ENCODE measurements around the gene TTC29.
"Not testable (repeated sequence)": the region's sequence is repeated elsewhere in the genome, so short reads cannot be mapped to it uniquely, and the experiment has no call there.

Gene TTC29

DNA sequence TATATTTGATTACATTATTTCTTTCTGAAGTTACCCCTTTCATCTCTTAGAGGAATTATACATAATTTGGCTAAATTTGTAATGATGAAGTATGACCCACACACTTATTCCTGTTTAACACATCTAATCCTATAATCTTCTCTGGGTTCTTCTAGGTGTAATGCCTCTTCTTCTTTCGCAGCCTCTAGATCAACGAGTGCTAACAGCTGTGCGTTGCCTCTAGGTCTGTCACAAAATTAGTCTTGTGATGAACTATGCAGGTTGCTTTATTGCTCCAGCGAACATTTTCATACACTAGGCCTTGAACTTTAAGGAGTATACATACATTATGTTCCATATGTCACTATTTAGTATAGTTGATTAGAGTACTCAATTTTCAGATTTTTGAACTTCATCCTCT is 89.9 kb downstream of the TTC29 start:
- no peak for DNase-seq

DNA sequence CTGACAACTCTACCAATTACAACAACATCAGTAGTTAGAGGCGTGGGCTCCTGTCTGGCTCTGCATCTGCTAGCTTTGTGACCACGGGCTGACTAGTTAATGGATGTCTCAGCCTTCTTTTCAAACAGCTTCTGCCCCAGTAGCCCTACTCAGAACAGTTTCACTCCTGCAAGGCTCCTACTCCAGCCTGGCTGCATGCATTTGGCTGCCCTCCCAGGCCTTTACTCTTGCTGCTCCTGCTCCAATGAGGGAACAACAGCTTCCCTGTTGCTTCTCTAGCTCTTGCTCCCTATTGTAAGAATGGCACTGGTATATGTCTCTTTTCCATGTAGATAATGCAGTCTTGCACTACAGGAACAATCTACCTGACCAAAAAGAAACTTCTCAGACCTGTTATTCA is 93.3 kb downstream of the TTC29 start:
- no peak for DNase-seq

DNA sequence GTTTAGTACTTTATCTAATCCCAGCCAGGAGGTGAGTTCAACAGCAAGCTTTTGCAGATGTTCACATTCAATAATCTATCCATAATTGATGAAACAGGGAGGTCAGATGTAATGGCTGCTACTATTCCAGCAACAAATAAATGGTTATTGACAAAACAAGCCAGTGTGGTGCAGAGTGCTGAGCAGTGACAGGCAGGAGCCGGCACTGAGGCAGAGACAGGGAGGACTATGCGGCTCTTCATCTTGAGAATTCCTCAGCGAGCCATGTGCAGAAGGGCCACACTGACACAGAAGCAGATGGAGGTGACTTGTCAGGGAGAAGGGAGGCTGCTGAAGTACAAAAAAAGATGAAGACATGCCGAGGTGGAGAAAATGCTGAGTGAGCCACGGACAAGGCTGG is 98.3 kb downstream of the TTC29 start:
- DNase-seq, result no peak

DNA sequence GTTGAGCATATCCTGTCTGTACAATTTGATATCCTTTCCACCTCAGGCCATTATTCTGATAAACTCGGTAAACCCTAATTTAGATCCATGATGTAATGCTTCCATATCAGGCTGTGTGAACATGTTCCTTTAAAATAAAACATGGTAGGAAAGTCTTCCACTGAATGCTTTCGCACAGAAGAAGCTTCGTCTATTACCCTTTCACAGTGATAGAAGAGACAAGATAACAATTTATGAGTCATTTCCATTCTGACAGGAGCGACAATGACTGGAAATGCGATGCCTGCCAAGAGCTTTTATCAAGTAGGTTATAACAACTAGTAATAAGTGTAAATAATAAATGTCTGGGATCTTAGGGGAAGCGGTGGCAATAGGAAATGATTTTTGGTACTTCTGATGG is 98.8 kb downstream of the TTC29 start:
- no peak for DNase-seq

DNA sequence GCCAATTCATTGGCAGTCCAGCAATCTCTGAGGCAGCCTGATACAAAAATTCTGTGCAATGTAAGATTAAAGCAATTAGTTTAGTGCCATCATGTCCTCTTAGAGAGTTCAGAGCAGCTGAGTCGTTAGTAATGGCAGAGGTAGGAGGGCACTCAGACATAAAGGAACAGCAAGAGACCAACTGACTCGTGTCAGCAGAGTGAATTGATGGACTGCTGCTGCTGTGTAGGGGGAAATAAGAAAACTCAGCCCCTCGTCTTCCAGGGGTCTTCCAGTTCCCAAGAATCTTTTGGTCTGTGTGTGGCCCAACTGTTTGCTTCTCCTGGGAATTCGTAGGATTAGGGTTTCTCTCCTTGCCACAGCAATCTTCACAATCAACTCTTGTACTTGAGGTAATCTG is 100.9 kb downstream of the TTC29 start:
- no peak for DNase-seq

DNA sequence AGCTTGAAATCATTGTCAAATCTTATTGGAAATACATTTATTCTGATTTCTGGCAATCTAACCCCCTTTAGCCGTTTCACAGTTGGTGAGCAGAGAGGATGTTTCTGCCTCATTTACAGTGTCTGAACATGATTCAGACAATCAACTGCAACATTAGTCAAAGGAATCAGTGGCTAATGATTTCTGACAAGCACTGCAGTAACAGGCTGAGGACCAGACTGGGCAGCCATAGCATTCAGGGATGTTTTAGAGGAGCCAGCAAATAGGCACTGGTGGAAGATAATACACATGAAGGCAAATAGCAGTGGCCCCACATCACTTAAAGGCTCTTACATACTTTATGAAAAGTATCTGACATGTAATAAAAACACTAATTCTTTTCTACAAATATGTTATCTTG is 102.8 kb downstream of the TTC29 start:
- DNase-seq, result no peak

DNA sequence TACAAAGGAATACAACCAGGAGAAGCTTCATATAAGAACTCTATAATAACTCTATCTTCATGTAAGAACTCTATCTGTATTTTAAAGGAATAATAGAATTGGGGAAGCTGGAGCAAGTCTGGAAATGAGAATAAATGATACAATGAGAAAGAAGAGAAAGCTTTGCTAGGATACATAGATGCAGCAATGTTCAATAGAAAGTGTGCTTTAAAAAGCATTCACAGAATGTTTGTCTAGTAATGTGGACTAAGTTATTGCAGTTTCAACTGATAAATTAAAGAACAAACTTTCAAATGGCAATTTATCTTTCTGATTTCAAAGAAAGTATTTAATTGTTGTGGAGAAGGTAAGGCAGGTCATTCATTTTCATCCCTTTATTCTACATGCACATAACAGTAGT is 104.9 kb downstream of the TTC29 start:
- no peak for DNase-seq

DNA sequence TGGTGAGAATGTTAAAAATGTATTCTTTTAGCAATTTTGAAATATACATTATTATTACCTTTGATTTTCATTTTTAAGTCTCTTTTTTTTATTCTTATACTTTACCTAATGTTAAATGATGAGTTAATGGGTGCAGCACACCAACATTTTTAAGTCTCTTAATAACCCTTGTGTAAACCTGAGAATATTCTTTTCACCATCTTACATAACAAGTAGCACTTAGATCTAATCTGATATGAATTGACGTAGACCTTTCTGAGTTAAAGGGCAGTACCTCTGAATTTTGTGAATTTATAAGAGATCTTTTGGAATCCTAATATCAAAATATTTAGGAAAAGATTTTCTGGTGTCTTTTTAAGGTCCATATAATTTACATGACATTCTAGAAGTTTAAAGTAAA is 110.6 kb downstream of the TTC29 start:
- DNase-seq, result no peak

DNA sequence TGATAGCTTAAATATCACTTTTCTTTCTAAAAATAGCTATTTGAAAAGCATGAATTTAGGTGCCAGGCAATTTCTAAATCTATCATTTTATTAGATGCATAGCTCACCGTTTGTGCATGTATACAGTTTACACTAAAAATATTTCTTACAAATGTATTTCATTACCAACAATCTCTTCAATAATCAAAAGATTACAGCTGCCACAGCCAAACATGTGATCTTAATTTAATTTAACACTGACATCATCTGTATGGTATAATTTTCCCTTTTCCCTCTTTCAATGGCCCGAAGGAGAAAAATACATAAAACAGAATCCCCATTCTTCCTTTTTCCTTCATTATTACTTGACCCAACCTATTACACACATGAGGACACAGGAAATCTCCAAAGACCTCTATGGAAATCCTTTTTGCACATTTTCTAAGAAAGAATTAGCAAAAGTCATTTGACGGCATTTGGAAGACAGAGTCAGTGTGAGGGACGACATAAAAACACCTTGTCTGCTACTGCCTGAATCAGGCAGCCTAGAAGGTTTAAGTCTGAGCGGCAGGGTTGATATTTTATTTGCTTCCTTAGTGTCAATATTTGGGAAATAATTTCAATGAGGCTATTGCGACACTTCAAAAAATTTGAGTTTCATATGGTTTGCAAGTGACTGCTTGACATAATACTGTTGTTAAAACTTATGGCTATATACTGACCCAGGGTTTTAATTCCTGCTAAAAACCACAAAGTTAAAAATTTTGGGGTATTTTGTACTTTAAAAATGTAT is 111.2 kb downstream of the TTC29 start:
- no peak for DNase-seq

DNA sequence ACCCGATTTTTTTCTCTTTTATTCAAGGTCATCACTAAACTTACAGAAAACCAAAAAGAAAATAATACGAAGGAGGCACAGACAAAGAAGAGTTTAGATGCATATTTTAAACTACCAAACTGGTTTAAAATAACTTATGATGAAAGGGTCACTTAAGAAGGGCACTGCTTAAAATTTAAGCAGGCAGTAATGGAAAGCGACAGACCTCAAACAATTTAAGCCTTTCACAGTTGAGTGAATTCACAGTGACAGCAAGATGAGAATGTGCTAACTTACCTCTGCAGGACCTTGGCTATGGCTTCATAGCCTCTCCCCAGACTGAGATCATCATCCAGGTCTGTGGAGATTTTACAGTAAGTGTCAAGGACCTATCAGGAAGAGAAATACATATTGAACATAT is 112.1 kb downstream of the TTC29 start:
- no peak for DNase-seq

DNA sequence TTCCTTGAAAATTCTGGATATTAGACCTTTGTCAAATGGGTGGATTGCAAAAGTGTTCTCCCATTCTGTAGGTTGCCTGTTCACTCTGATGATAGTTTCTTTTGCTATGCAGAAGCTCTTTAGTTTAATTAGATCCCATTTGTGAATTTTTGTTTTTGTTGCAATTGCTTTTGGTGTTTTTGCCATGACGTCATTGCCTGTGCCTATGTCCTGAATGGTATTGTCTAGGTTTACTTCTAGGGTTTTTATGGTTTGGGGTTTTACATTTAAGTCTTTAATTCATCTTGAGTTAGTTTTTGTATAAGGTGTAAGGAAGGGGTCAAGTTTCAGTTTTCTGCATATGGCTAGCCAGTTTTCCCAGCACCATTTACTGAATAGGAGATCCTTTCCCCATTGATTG is 122.7 kb downstream of the TTC29 start:
- DNase-seq, result not testable (repeated sequence)

DNA sequence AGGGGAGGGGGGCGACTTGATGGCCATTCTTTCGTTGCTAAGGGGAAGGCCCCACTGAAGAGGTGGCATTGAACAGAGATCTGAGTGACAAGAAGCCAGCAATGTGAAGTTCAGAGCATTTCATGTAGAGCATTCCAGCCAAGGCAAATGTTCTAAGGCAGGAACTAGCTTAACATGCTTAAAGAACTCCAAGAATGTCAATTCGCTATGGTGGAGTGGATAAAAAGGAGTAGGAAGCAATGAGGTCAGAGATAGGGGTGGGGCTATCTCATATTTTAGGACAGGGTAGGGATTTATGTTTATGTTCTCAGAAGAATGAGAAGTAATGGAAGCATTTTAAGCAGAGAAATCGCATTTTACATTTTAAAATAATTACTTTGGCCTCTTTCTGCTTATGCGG is 130.9 kb downstream of the TTC29 start:
- no peak for DNase-seq

DNA sequence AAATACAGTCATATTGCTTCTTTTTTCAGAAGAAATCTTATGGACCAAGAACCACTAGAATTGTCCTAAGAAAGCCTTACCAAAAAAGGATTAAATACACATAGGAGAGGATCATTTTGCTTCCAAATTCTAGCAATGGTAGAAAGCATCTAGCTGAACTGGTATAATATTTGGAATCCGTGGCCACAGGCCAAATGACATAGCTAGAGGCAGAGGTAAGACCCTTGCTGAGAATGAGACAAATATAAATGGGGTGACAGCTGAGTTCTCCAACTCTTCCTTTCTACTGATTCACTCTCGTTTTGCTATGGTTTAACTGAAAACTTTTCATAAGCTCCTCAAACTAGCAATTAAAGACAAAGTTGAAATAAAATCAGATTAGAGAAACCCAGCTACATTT is 150.0 kb downstream of the TTC29 start:
- DNase-seq, result no peak

DNA sequence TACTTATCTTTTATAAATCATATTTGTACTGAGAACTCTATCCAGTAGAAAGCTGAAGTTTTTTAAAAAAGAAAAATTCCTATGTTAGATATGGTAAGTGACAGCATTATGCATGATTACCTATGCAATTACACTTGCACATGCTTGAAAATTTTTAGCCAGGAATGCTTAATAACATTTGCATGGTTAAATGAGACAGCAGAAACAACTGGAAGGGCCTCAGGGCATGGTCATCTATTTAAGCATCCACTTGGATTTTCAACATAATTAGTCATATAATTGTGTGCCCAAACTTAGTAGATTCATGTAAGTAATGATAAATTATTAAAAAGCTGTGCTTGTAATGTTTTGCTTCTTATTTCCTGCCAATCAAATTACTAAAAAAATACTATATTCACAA is 151.9 kb downstream of the TTC29 start:
- no peak for DNase-seq

DNA sequence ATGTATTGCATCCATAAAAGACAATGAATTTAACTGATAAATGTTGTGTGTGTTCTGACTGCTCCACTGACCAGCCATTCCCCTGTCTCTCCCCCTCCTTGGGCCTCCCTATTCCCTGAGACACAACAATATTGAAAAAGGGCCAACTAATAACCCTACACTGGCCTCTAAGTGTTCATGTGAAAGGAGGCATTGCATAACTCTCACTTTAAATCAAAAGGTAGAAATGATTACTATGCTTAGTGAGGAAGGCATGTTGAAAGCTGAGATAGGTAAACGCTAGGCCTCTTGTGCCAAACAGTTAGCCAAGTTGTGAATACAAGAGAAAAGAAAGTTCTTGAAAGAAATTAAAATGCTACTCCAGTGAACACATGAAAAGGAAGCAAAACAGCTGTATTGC is 154.2 kb downstream of the TTC29 start:
- DNase-seq, result no peak

DNA sequence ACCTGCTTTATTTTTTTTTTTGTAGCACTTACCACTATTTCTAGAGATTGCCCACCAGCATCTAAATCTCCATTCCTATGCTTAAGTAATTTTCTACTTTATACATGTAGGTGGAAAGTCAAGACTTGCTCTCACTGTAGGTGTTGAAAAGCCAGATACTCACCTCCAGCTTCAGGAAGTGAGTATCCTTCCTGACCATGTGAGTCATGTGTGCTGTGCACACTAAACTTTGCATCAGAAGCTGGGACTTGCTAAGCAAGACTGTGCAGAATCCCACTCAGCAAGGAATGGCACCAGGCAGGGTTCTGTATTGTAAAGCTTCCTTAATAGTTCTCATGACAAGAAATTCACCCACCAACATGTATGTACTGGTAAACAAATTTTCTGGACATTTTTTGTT is 155.1 kb downstream of the TTC29 start:
- no peak for DNase-seq

DNA sequence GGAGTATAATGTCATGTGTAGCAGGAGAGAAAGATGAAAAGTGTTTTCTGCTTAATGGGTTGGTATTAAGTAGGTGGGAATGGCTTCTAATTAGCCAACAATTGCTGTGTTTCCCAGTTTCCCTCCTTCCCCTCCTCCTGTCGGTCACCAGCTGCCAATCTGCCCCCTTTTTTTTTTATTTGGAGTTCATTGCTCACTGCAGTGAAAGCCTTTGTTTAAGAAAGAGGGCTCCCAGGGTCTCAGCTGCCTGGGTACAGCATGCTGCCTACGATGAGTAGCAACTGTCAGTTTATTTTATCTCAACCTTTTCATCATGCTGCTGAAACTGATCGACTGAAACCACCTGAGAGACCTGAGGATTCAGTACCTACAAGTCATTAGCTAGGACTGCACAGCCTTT is 157.9 kb downstream of the TTC29 start:
- DNase-seq, result no peak

DNA sequence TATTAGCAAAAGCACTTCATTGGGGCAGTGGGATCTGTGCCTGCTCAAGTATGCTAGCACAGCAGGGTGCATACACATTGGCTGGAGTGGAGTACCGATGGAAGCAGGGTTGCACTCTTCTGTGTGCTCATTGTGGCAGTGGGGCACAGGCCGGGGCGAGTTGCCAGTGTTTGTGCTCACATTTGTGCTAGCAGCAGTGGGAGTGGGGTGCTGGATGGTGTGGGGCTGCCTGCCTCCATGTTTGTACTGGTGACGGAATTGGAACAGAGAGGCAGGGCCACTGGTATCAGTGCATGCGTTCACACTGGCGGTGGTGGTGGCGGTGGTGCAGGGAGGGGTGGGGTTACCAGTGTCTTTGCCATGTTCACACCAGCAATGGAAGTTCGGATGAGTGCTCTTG is 169.0 kb downstream of the TTC29 start:
- DNase-seq, result no peak

DNA sequence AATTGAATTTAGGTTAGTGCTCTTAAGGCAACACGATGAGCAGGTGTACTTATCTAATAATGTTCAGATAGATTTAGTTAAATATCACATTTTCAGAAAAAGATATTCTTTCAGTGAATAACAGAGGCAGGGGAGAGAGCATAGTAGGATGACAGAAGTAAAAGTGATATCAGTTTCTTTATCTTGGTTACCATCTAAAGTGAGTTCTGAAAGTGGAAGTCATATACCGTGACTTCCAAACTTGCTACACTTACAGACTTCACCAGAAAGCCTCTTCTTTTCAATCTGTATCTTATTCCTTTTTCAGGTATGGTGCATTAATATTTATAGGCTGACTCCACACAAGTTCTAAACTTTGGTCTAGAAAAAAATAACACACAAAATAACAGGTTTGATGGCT is 182.1 kb downstream of the TTC29 start:
- DNase-seq, result no peak

DNA sequence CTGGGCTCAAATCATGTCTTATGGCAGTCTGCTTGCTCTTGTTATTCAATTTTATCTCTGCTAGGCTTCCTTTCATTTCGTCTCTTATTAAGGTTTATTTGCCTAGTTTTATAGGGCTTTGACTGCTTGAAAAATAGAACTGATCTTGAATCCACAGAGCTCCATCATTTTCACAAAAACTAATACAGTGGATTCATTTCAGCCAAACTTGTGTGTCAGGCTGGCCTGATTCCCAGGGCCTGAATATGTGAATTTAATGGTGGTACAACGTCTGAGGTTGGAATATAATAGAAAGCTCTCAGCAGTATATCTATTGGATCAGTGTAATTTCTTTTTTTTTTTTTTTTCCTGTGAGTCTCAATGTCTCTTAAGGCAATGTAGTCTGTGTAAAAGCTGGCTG is 183.6 kb downstream of the TTC29 start:
- no peak for DNase-seq

DNA sequence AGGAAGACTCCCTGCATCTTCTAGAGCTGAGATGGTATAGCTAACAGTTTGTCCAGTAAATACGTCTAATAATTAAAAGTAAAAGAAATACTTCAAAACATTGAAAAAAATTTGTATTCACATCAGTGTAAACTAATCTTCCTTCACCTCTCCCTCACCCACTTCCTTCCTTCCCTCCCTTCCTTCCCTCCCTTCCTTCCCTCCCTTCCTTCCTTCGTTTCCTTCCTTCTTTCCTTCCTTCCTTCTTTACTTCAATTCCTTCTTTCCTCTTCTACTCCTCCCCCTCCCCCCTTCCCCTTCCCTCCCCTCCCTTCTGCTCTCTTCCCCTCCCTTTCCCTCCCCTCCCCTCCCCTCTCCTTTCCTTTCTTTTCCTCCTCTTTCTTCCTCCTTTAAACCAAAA is 203.2 kb downstream of the TTC29 start:
- DNase-seq, result no peak

DNA sequence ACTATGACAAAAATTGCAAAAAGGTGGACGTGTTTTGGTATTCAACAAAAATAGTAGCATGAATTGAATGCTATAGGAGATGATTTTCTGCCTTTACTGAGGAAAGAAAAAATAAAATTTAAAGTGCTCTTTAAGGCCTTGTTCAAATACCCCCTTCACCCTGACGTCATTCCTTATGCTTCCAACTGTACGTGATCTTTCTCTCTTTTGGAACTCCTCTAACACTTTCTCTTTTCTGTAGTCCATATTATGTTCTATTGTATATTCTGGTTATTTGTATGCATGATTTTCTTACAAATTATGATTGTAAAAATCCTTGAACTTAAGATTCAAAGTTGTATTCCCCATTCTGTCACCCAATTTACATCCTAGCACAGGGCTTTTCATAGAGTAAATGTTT is 206.5 kb downstream of the TTC29 start:
- DNase-seq, result no peak

DNA sequence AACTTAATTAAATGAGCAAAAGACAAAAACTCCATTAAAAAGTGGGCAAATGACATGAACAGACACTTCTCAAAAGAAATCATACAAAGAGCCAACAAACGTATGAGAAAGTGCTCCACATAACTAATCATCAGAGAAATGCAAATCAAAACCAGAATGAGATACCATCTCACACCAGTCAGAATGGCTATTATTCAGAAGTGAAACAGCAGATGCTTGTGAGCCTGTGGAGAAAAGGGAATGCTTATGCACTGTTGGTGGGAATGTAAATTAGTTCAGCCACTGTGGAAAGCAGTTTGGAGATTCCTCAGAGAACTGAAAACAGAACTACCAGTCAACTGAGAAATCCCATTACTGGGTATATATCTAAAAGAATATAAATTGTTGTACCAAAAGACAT is 222.1 kb downstream of the TTC29 start:
- not testable (repeated sequence) for DNase-seq

DNA sequence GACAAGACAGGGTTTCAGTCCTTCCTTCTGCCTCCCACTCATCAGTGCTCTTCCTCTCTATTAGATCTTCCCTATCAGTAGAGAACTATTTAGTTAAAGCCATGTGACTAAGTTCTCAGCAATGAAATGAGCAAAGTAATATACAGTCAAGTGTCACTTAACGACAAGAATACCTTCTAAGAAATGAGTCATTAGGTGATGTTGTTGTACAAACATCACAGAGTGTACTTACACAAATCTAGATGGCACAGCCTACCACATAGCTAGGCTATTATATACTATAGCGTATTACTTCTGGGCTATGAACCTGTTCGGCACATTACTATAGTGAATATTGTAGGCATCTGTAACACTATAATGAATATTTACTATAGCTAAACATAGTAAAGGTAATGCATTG is 235.7 kb downstream of the TTC29 start:
- no peak for DNase-seq

DNA sequence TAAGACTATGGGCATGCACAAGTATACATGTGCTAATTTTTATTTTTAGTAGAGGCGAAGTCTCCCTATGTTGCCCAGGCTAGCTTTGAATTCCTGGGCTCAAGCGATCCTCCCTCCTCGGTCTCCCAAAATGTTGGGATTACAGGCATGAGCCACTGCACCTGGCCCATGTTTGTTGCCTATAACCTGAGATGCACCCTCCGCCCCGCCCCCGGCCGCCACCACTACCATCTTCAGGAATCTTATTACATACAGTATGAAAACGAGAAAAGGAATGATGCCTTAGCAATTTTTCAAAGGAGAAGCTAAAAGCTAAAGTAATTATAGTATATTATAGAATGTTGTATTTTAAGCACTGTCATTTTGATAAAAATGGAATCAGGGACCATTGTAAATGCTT is 245.8 kb downstream of the TTC29 start:
- DNase-seq, result no peak
